Measurements from ENCODE around the gene SUZ12.

Gene SUZ12

GRCh38 chr17:32016231-32016630 lies 79.4 kb downstream of the SUZ12 start:
- Histone ChIP-seq H3K9me3 (ENCODE audit: low read length) (no peaks in the 10 kb centered on the region), H3K4me3 (ENCODE audit: low read depth, low read length, poor library complexity, severe bottlenecking) (no peak overlapping the region), H3K4me2 (ENCODE audit: low read length) (no peak overlapping the region), H3K36me3 (ENCODE audit: insufficient read depth, low read length) (peaks cover 5% of the 10 kb centered on the region; the same call in 1 of the 2 replicates), H3F3A (ENCODE audit: insufficient read depth, low read length) (no peaks in the 10 kb centered on the region), H3K9ac (ENCODE audit: low read length) (no peak overlapping the region), H3K27ac (ENCODE audit: low read depth, low read length, poor library complexity, severe bottlenecking) (no peak overlapping the region), H3K9me2 (ENCODE audit: low read depth, low read length) (no peaks in the 10 kb centered on the region), H3K79me2 (ENCODE audit: insufficient read depth, low read length) (peaks cover 9% of the 10 kb centered on the region; the same call in 1 of the 2 replicates), H2AFZ (ENCODE audit: low read length) (no peak overlapping the region), H3K27me3 (ENCODE audit: insufficient read depth, low read length) (no peaks in the 10 kb centered on the region), H3K4me1 (ENCODE audit: insufficient read depth, low read length, severe bottlenecking) (no peaks in the 10 kb centered on the region), H4K20me1 (ENCODE audit: insufficient read depth, low read length) (no peaks in the 10 kb centered on the region)
- TF ChIP-seq EZH2 (IDR thresholded peaks at IDR 0.05; ENCODE audit: borderline replicate concordance, low read length) (no peak), CTCF (IDR thresholded peaks at IDR 0.05; ENCODE audit: low read length) (no peak)

- TF ChIP-seq EZH2 (IDR thresholded peaks at IDR 0.05; ENCODE audit: borderline replicate concordance, low read length), result no peak
- TF ChIP-seq CTCF (IDR thresholded peaks at IDR 0.05; ENCODE audit: low read length), result no peak
- H3K4me2 ChIP-seq (ENCODE audit: low read length), result no peak overlapping the region
- peaks cover 12% of the 10 kb centered on the region; the same call in 1 of the 2 replicates for H3K36me3 ChIP-seq (ENCODE audit: insufficient read depth, low read length)
These were observed 82.4 kb downstream of the SUZ12 start for GRCh38 chr17:32019228-32019627.

GRCh38 chr17:32020943-32021614 lies 84.3 kb downstream of the SUZ12 start:
- no peaks in the 10 kb centered on the region for H3K9me3 ChIP-seq (ENCODE audit: low read length)
- no peaks in the 10 kb centered on the region for H3K27me3 ChIP-seq (ENCODE audit: insufficient read depth, low read length)
- no peaks in the 10 kb centered on the region for H4K20me1 ChIP-seq (ENCODE audit: insufficient read depth, low read length)
- H3K27ac ChIP-seq (ENCODE audit: low read depth, low read length, poor library complexity, severe bottlenecking), result no peak overlapping the region
- no peaks in the 10 kb centered on the region for H3F3A ChIP-seq (ENCODE audit: insufficient read depth, low read length)
- peaks cover 12% of the 10 kb centered on the region; the same call in 1 of the 2 replicates for H3K36me3 ChIP-seq (ENCODE audit: insufficient read depth, low read length)
- no peak overlapping the region for H2AFZ ChIP-seq (ENCODE audit: low read length)
- H3K4me3 ChIP-seq (ENCODE audit: low read depth, low read length, poor library complexity, severe bottlenecking), result no peak overlapping the region
- no peak for TF ChIP-seq EZH2 (IDR thresholded peaks at IDR 0.05; ENCODE audit: borderline replicate concordance, low read length)
- TF ChIP-seq CTCF (IDR thresholded peaks at IDR 0.05; ENCODE audit: low read length), result no peak
- no peaks in the 10 kb centered on the region for H3K79me2 ChIP-seq (ENCODE audit: insufficient read depth, low read length)
- no peaks in the 10 kb centered on the region for H3K9me2 ChIP-seq (ENCODE audit: low read depth, low read length)
- H3K4me2 ChIP-seq (ENCODE audit: low read length), result no peak overlapping the region
- no peak overlapping the region for H3K9ac ChIP-seq (ENCODE audit: low read length)
- H3K4me1 ChIP-seq (ENCODE audit: insufficient read depth, low read length, severe bottlenecking), result no peaks in the 10 kb centered on the region

More at GRCh38 chr17:32019228-32019627, 82.4 kb downstream of the SUZ12 start:
- no peak overlapping the region for H3K4me3 ChIP-seq (ENCODE audit: low read depth, low read length, poor library complexity, severe bottlenecking)
- H2AFZ ChIP-seq (ENCODE audit: low read length), result no peak overlapping the region
- no peaks in the 10 kb centered on the region for H3K4me1 ChIP-seq (ENCODE audit: insufficient read depth, low read length, severe bottlenecking)
- no peaks in the 10 kb centered on the region for H4K20me1 ChIP-seq (ENCODE audit: insufficient read depth, low read length)
- H3K79me2 ChIP-seq (ENCODE audit: insufficient read depth, low read length), result peaks cover 6% of the 10 kb centered on the region; the same call in 1 of the 2 replicates
- H3K27me3 ChIP-seq (ENCODE audit: insufficient read depth, low read length), result no peaks in the 10 kb centered on the region
- H3K9ac ChIP-seq (ENCODE audit: low read length), result no peak overlapping the region
- H3K27ac ChIP-seq (ENCODE audit: low read depth, low read length, poor library complexity, severe bottlenecking), result no peak overlapping the region
- no peaks in the 10 kb centered on the region for H3K9me2 ChIP-seq (ENCODE audit: low read depth, low read length)
- H3F3A ChIP-seq (ENCODE audit: insufficient read depth, low read length), result no peaks in the 10 kb centered on the region
- H3K9me3 ChIP-seq (ENCODE audit: low read length), result no peaks in the 10 kb centered on the region
